ENCODE results near the gene DENND2D. TPM values are rescaled to one million over a fixed set of nuclear protein-coding genes. Genes with fewer than 3 reads are reported as not detected.

The DENND2D gene
- total and polyA plus RNA-seq, 9 of the 15 experiments (the other 6 are each of a cell fraction or from before 2014, with no cell fraction given): 0.08 to 0.44 (median 0.13) TPM; not detected in 6

DNA sequence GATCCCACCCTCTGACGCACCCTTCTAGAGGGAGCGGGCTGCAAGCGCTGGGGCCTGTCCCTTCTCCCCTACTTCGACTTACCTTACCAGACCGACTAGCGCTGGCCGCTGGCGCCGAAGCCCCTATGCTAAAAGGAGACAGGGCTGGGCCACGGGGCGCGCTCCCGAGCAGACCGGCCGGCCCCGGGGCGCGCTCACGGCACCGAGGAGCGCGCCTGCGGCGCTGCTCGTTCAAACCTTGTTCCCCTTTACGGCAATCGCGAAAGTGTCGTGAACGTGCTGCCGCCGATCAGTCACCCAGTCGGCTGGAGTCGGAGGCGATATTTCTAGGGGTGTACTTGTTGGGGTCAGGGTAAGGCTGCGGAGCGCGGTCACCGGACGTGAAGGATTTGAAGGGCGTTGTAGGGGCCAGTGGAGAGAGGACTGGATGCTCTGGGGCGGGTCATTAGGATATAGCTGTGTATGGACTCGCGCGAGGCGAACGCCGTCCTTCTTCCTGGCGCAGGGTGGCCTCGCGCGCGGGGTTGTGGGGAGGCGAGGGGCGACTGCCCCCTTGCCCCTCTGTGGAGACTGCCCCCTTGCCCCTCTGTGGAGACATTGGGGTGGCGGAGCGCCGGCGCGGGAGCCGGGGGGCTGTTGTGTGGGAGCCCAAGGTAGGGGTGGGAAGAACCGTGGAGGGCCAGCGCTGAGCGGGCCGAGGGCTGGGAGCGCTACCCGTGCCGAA is 60.3 kb downstream of the DENND2D start, which contains the start of the genes CEPT1 and DRAM2:
CEPT1 (plus strand) TSS at position 268 of the 724 bp plus-strand sequence. CDS start 7,492 bp downstream, outside the sequence.
DRAM2 (minus strand) TSS at position 138 of the 724 bp plus-strand sequence. CDS start 8,539 bp downstream, outside the sequence.
- Histone ChIP-seq H3K27ac (ENCODE audit: extremely low read depth, low read depth, low read length) (peak within 1 kb of the TSS; percentile 93), H3K9me3 (replicated peaks; ENCODE audit: control insufficient read depth, insufficient read depth, low read depth, low read length) (no peaks in the 10 kb centered on the region), H3K4me3 (peak within 1 kb of the TSS; percentile 88), H3K4me2 (ENCODE audit: insufficient read depth, low read length) (peak within 1 kb of the TSS; percentile 100), H3K79me2 (ENCODE audit: control insufficient read depth, insufficient read depth, low read length) (peaks cover 75% of the 10 kb centered on the region), H2AFZ (ENCODE audit: low read depth, low read length) (peak within 1 kb of the TSS; percentile 95), H3K36me3 (ENCODE audit: control insufficient read depth, insufficient read depth, low read length) (peaks cover 26% of the 10 kb centered on the region; the same call in 2 of the 3 replicates), H4K20me1 (replicated peaks; ENCODE audit: control insufficient read depth, insufficient read depth, low read length) (0 out of 2 replicates have a peak, but pooled peaks cover 10% of the 10 kb centered on the region), H3K9me1 (ENCODE audit: control insufficient read depth, insufficient read depth, low read length) (no peaks in the 10 kb centered on the region), H3K27me3 (ENCODE audit: control insufficient read depth in 2 of 2, insufficient read depth in 2 of 2, low read length in 2 of 2) (no peaks in the 10 kb centered on the region), H3K9ac (ENCODE audit: insufficient read depth in 1 of 2, low read depth in 2 of 2, low read length in 2 of 2) (peak within 1 kb of the TSS; percentile 91 to 98), H3K4me1 (replicated peaks in 1 of 2; ENCODE audit: control insufficient read depth in 2 of 2, insufficient read depth in 2 of 2, low read length in 2 of 2) (peaks cover 8 to 18% of the 10 kb centered on the region in 2 experiments; a peak in 4 of 5 replicates)
- ChIA-PET POLR2A (interaction anchor here (0.6 to 2.8 kb wide), 8 partner anchors 8 to 1589 kb away, joined by 3 to 13 read pairs (median 4); no protein-coding TSS in a partner anchor), CTCF (ENCODE audit: low intra/inter-chr PET ratio) (no interaction called here)
- intact Hi-C loops (cut with micrococcal nuclease) (no loop called here), in situ Hi-C loops (cut with MboI) (no loop called here)
- FAIRE-seq (peak; percentile 92), DNase-seq (ENCODE audit: extremely low read depth in 1 of 4, low spot score in 3 of 4) (peak; percentile 97 to 99 (median 97)), ATAC-seq (peak; percentile 83)
- BruUV-seq (replicated peaks): no TSS peak
- under 1% methylated on average over 67 of the region's 68 CpGs for WGBS (ENCODE audit: insufficient coverage, low coverage, missing lambda C conversion rate)
- peak; percentile 96 for TF ChIP-seq POLR2A (conservative IDR thresholded peaks at IDR 0.05)
- TF ChIP-seq ZNF212 (CRISPR knock-in tag; IDR thresholded peaks at IDR 0.05): 0 out of 2 replicates have a peak, but pooled peaks have one; percentile 24
- TF ChIP-seq SMARCA5 (IDR thresholded peaks at IDR 0.05): peak; percentile 65; the same call in 1 of the 2 replicates
- peak; percentile 34; the same call in 1 of the 2 replicates for TF ChIP-seq HLTF (IDR thresholded peaks at IDR 0.05)
- peak; percentile 91 for TF ChIP-seq TAF1 (IDR thresholded peaks at IDR 0.05; ENCODE audit: control insufficient read depth, extremely low read depth, insufficient read depth, low read length, severe bottlenecking)
- TF ChIP-seq ZNF175 (CRISPR knock-in tag; IDR thresholded peaks at IDR 0.05; ENCODE audit: low read depth): peak; percentile 84
- TF ChIP-seq ZMIZ1 (IDR thresholded peaks at IDR 0.05; ENCODE audit: low read depth in 2 of 2, low read length in 2 of 2): 0 out of 4 replicates have a peak, but pooled peaks of 1 of the 2 experiments have one; percentile 54
- TF ChIP-seq, protein P1, sequence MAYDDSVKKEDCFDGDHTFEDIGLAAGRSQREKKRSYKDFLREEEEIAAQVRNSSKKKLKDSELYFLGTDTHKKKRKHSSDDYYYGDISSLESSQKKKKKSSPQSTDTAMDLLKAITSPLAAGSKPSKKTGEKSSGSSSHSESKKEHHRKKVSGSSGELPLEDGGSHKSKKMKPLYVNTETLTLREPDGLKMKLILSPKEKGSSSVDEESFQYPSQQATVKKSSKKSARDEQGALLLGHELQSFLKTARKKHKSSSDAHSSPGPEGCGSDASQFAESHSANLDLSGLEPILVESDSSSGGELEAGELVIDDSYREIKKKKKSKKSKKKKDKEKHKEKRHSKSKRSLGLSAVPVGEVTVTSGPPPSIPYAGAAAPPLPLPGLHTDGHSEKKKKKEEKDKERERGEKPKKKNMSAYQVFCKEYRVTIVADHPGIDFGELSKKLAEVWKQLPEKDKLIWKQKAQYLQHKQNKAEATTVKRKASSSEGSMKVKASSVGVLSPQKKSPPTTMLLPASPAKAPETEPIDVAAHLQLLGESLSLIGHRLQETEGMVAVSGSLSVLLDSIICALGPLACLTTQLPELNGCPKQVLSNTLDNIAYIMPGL (CRISPR knock-in tag; IDR thresholded peaks at IDR 0.05): peak; percentile 59; the same call in 1 of the 2 replicates
- 0 out of 2 replicates have a peak, but pooled peaks have one; percentile 40 for TF ChIP-seq KLF1 (tag; IDR thresholded peaks at IDR 0.05)
- TF ChIP-seq XRCC5 (IDR thresholded peaks at IDR 0.05; ENCODE audit: low read depth, low read length): 0 out of 2 replicates have a peak, but pooled peaks have one; percentile 59
- TF ChIP-seq FOXK2 (conservative IDR thresholded peaks at IDR 0.05 in 1 of 2, IDR thresholded peaks at IDR 0.05 in 1 of 2; ENCODE audit: low read depth in 2 of 2): peak; percentile 42 to 64; a peak in 2 of 4 replicates
- no peak for TF ChIP-seq LEF1 (IDR thresholded peaks at IDR 0.05)
- no peak for TF ChIP-seq SLC30A9 (CRISPR knock-in tag; IDR thresholded peaks at IDR 0.05)
- TF ChIP-seq RBBP5 (IDR thresholded peaks at IDR 0.05; ENCODE audit: borderline replicate concordance, insufficient read depth, low read length, poor library complexity, severe bottlenecking): peak; percentile 96
- no peak for TF ChIP-seq STAT5A (IDR thresholded peaks at IDR 0.05; ENCODE audit: borderline replicate concordance, low read length)
- TF ChIP-seq TEAD1 (CRISPR knock-in tag; IDR thresholded peaks at IDR 0.05): no peak

All from K562 (cell line).